HL-60/S4 (cell line): ENCODE data around the gene CDKN1C.

Source experiments
- in situ Hi-C: fragments of 300-500 bp; cut with MboI; formaldehyde crosslinking; loops from 2 replicates; pipeline ENCODE4 v1.14.3; 2022; ENCODE audit warnings: low sequenced_read_pairs

CDKN1C gene

DNA sequence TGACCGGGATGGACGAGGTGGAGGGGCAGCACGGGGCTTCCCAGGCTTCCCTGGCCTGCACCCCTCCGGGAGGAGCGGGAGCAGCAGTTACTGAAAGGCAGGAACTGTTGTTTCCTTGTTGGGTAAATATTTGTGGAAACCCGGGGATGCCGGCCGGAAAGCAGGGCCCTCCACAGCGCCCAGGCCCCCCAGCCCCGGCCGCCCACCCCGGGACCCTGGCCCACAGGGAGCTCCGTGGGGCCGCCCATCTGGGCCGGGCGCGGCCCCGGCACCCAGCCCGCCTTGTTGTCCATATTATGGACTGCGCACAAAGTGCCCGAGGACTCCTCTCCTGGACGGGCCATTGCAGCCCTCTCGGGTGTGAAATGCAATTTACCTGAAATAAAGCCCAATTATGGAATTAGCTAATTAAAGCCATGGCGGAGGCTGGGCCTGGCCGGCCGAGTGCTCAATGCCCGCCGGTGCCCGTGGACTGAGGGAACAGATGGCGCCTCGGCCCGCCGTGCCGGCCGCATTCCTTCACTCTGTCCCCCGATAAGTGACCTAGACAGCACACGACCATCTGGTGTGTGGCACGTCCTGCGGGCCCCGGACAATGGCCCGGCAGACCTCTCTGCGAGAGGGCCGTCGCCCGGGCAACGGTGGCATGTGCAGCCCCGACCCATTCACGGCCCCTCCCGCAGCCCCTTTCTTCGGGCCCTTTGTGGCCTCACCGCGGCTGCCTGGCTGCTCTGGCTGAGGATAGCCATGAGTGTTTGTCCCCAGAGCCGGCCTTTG is 35.4 kb downstream of the CDKN1C start:
- in situ Hi-C loops, result no loop called here

DNA sequence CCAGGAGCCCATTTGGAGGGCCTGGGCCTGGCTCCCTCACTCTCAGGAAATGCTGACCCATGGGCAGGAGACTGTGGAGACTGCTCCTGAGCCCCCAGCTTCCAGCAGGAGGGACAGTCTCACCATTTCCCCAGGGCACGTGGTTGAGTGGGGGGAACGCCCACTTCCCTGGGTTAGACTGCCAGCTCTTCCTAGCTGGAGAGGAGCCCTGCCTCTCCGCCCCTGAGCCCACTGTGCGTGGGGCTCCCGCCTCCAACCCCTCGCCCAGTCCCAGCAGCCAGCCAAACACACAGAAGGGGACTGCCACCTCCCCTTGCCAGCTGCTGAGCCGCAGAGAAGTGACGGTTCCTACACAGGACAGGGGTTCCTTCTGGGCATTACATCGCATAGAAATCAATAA is 37.1 kb downstream of the CDKN1C start:
- in situ Hi-C loops, result no loop called here

DNA sequence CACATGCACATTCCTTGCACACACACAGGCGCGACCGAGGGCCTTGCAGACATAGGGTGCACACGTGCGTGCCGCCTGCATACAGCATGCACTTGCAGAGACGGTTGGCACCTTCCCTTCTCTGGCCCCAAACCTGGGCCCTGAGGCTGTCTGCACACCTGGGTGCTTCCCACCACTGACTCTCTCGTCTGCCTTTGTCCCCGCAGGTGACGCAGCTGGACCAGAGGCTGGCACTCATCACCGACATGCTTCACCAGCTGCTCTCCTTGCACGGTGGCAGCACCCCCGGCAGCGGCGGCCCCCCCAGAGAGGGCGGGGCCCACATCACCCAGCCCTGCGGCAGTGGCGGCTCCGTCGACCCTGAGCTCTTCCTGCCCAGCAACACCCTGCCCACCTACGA is 38.0 kb downstream of the CDKN1C start:
- in situ Hi-C loops, result no loop called here

DNA sequence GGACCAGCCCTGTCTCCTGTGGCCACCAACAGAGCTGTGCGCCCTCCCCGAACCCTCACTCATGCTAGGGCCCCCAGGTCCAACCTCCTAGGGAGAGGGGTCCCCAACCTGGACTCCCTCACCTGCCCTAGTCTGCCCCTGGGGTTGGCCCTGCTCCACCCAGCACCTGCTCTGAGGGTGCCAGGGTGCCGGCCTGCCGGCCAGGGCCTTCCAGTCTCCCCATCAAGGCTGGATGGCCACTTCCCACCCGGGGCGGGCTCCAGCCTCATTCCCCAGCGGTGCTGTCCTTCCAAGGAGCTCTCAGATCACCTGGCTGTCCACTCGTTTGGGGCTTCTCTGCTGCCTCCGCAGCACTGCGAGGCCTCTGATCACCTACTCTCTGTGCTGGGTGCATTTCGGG is 39.1 kb downstream of the CDKN1C start:
- in situ Hi-C loops, result no loop called here

DNA sequence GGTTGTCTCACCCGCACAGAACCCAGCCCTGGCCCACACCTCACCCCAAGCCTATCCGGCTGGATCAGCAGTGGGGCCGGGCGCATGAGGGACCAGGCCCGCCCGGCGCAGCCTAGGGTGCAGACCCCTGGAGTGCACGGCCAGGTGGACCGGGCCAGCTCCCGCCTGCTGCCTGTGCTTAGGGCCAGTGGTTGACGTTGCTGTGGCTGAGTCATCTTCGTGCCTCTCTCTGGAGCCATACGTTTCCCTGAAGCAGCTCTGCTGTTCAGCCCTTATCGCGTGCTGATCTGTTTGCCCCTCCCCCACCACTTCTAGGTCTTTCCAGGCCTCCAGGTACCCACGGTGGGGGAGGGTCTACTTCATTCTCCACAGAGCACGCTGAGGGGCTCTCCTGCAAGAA is 39.5 kb downstream of the CDKN1C start:
- in situ Hi-C loops, result no loop called here

DNA sequence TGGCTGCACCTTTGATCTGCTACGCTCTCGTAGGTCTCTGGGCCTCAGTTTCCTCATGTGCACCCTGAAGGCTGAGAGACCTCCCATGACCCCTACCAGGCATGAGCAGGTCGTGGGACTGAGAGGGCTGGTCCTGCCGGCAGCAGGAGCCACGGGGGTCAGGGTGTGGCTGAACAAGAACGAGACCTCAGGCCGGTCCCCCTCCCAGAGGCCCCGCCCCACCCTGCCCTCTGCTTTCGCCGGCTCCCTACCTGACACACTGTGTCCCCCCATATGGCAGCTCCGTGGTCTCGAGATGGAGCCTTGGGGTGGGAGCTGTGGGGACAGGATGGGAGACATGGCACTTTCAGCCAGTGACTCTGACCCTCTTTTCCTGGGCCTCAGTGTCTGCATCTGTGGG is 40.6 kb downstream of the CDKN1C start:
- in situ Hi-C loops, result no loop called here

DNA sequence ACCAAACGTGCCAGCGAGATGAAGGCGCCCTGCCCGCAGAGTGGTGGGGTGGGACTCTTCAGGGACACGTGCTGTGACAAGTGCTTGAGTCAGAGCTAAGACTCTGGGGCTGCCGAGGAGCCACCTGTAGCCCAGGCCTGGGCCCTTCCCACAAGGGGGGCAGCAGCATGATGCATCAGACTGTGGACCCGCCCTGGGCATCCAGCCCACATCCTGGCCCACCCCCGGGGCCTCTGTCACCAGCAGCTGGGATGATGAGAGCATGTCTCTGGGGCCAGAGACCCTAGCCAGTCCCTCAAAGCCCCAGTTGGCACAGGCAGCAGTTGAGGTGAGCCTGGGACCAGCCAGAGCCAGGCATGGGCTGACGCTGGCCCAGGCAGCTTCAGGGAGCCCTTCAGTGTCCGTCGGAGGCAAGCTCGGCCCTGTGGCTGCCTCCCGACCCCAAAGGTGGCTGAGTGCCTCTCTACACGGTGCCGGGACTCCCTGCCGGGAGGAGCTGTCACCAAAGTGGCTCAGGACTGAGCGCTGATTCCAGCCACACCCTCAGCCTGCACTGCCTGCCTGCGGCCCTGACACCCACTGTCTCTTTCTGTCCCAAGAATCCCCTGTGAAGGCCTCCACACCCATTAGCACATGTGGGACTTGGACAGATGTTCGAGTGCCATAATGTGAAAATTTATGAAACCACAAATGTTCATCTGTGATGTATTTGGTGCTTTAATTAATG is 41.3 kb downstream of the CDKN1C start:
- in situ Hi-C loops, result no loop called here

DNA sequence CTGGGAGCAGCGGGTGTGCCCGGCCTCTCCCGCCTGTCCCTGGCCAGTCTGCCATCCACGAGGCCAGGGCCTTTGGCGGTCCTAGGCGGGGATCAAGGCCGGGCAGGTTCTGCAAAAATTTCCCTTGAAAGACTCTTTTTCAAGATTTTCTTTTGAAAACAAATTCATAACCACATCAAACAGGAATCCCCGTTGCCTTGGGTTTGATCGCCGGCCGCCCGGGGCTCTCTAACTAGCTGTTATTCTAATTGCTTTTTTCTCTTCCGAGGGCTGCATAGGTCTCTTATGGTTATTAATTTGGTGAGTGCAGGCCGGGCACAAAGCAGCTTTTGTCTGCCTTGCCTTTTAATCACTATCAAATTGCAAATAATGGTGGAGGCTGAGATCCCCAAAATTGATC is 42.0 kb downstream of the CDKN1C start:
- in situ Hi-C loops, result no loop called here

DNA sequence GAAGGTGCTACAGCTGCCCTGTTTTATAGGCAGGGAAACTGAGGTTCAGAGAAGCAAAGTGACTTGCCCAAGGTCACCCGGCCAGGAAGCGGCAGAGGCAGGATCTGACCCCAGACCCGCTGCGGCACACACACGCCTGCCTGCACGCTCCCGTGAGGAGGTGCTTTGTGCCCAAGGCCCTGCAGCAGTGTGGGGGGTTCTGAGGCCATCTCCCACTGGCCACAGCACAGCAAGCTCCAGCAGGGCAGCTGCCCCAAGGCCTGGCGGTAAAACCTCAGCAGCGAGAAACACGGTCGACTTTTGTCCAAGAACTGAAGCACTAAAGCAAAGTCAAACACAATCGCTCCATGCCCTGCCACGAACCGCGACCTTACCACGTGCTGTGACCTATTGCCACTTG is 42.7 kb downstream of the CDKN1C start:
- in situ Hi-C loops, result no loop called here

DNA sequence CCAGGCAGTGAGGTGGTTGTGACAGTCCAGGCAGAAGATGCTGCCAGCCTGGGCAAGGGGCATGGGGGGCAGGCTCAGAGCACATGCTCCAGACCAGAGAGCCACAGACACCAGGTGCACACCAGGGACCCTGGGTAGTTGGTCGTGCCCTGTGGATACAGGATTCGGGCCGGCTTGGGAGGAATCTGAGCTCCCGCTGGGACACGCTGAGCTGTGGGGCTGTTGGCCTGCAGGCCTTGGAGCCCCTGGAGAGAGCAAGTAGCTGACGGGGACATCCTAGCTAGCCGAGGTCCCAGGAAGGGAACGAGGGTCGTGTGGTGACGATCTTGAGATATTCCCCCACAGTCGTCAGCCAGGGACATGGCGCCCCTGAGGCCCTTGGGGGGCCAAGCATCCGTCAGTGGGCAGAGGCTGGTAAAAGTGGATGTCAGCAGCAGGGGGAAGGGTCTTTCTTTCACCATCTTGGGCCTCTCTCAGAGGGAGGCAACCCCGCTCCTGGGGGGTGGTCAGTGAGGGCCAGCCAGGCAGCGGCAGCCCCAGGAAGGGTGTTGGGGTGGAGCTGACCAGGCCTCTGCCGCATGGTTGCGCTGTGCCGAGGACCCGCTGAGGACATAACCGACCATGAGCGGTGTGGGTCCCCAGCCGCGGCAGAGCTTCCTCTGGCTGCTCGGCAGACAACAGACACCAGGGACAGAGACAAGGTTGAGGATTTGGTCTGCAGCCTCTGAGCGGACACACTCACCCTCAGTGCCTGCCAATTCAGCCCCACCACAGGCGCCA is 44.0 kb downstream of the CDKN1C start:
- in situ Hi-C loops, result no loop called here

DNA sequence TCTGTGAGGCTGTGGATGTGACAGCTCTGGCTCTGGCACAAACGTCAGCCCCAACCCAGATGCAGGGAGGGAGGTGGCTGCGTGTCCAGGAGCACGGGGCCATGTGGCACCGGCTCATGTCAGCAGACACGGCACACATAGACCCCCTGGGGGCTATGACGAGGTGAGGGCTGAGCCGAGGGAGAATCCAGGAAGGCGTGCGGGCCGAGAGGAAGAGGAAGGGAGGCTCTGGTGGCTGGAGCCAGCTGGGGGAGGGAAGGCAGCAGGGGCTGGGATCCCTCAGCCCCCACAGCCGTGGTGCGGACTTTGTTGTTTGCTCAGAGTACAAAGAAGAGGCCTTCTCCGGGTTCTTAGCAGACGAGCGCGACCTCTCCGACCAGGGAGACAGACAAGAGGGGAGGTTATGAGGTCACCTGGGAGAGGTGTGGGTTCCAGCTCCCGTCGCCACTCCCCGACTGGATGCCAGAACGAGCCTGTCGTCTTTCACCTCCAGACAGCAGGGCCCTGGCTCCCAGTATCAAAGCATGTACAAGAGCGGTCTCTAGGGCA is 46.1 kb downstream of the CDKN1C start:
- in situ Hi-C loops, result no loop called here

DNA sequence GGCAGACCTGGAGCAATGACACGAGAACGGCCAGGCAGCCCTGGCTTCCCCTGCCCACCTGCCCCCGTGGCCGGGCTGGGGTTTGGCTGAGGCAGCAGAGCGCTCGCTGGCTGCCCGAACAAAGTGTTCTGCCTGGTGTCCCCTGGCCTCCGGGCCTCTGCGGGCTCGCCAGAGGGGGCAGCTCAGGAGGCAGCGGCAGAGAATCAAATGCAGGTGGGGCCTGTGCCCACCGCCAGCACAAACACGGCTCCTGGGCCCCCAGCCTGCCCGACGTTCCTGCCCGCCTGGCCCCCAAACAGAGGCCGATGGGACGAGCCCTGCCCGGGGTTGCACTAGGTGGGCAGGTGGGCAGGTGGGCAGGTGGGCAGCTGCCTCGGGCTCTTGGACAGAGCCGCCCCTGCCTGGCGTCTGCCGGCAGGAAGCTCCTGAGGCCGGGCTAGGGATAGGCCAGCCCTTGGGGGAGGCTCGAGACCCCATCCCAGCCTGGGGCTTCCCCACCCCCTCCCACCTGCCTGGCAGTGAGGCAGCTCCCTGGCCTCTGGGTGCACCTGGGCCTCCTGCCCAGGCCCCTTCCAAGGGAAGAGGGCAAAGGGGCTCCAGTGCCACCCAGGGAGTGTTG is 46.8 kb downstream of the CDKN1C start:
- in situ Hi-C loops, result no loop called here

DNA sequence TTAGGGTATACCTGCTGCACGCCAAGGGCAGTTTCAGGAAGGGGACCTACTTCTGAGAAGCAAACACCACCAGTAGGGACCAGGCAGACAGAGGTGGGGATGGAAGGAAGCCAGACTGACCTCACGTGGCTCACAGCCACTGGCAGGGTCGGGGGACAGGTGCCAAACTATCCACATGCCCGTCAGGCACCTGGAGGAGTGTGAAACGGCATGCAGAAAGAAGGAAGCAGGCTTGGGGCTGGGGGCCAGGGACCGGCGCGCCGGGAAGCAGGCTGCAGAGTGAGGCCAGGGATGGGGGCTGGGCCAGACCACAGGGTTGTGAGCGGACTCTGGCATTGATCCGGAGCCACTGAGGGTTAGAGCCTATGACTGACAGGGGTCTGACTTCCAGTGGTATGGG is 47.5 kb downstream of the CDKN1C start:
- in situ Hi-C loops, result no loop called here

DNA sequence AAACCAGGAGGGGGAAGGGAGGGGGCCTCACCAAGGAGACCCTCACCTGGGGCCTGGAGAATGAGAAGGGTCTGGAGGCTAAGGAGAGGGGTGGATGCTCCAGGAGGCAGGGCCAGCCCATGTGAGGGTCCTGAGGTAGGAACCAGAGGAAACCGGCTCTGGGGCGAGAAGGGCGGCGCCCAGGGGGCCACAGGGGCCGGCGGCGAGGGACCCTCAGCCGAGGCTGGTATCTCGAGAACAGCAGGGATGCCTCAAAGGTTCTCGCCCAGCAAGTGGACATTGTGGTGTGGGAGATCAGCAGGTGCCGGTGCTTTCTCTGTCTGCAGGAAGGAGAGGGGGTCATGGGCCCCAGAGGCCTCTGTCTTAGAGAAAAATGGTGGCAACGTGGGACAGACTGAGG is 47.9 kb downstream of the CDKN1C start:
- in situ Hi-C loops, result no loop called here

DNA sequence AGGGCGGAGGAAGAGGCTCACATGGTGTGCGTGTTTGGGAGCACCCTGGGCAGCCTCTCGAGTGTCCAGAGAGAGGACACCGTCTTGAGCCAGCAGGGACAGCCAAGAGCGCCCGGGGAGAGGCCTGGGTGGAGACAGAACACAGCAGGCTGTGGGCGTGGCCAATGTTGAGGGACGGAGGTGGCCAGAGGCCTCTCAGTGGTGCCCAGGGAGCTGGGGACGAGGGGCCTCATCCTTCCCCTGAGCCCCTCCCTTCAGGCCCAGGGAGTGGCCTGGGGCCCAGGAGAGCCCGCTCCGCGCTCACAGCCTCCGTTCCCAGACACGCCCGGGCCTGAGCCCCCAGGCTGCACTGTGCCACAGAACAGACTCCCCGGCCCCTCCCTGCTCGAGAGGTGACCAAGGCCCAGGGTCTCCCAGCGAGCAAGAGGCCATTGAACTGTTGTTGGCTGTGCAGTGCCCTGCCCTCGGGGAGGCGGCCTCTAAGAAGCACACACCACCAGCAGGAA is 48.4 kb downstream of the CDKN1C start:
- in situ Hi-C loops, result no loop called here

DNA sequence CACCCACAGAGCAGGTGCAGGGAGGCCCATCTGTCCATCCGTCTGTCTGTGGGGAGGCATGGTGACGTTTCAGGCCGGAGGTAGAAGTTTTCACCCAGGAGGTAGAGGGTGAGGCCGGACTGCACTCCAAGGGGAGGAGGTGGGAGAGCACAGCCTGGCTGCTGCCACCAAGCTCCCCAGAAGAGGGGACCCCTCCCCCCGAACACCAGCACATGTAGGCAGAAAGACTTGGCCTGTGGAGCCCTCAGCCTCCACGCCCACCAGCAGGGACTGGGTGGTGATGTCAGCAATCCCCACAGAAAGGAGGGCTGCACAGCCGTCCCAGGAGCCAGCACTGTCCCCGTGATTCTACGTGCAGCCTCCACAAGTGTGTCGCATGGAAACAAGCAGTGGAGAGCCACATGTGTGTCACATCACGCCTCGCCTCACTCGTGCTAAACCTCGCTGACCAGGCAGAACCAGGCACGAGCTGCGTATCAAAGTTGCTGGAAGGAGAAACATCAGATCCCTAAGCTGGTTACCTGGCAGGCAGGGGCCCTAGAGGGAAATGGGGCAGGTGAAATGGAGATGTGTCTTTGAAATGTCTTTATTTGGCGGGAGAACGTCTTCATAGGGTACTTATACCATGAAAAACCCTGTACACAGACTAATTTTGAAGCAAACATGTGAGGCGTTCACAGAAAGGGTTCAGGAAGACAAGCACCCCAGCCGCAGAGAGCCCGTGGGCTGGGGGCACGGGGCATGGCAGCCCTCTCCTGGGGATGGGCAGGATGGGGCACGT is 49.1 kb downstream of the CDKN1C start:
- in situ Hi-C loops, result no loop called here

DNA sequence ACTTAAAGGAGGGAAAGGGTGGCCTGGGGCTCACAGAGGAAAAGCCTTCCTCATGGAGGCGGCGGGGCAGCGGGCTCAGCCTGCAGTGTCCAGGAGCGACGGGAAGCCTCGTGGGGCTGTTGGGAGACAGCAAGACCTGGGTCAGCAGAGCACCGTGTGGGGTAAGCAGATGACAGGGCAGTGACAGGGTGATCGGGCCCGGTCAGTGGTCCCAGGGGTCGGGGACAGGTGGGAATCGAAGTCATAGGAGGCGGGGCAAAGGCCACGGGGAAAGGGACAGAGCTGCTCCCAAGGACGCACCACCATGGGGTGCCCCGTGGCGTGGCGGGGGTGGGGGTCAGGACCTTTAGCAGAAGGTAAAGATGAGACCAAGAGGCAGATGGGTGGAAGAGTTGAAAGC is 49.8 kb downstream of the CDKN1C start:
- in situ Hi-C loops, result no loop called here

DNA sequence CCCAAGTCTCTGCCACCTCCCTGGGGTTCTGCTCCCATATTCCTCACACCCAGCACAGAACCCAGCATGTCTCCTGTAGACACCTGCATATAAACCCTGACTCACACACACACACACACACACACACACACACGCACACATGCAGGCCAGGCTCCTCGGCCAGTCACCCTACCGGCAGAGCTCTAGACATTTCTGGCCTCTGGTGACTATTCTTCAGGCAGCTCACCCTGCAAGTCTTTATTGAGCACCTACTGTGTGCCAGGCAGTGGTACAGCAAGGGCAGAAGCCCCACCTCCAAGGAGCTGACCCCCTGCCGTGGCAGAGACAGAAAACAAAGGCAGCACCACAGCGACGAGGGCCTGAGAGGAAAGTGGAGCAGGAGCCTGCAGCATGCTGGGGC is 50.3 kb downstream of the CDKN1C start:
- in situ Hi-C loops, result no loop called here

DNA sequence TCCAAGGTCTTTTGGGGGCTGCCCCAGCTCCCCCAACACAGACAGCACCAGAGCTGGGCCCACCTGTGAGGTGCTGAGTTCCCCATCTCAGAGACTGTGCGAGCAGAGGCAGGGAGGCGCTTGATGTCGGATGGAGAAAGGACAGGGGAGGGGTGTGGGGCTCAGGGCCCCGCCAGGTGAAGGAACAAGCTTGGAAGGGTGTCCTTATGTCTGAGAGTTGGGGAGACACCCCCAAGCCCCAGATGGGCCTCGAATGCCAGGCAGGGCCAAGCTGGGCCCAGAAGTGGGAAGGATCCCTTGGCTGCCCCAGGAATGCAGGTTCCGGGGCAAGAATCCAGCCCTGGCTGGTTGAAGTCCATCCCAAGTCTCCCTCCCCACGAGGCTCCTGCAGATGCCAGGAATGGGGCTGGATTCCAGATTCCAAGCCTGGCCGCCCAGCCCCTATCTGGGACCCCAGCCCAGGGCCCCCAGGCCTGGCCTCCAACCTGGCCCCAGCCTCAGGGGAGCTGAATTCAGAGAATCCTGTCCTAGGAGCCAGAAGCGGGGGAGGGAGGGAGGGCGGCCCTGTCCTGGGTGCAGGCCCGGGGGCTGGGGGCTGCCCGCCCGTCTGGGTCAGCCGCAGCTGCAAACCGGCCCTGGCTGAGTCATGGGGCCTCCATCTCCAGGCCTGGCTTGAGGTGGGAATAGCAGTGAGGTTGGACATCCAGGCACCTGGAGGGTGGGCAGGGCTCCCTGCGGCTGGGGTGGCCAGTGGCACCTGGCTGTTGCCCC is 50.9 kb downstream of the CDKN1C start:
- in situ Hi-C loops, result no loop called here
